B cell (primary cell): Measurements from ENCODE around the gene HOXB6.

Experiments used
- CTCF ChIP-seq: fragments of 200-600 bp; IDR thresholded peaks from one replicate; pipeline ENCODE4 v1.8.0; 2022; ENCODE audit warnings: antibody characterized with exemption, mild to moderate bottlenecking
- EZH2 ChIP-seq: IDR thresholded peaks from 2 replicates; pipeline ENCODE4 v1.6.1; 2012; ENCODE audit warnings: borderline replicate concordance, low read depth, mild to moderate bottlenecking, moderate library complexity, low read length; ENCODE audit not compliant: insufficient read depth, poor library complexity, severe bottlenecking

- TF ChIP-seq CTCF (no peak), EZH2 (no peak)
Observed at GRCh38 chr17:48551214-48551555, 53.6 kb downstream of the HOXB6 start.
